OCI-LY1 (cell line): ENCODE results near the gene SMIM41.

Experiments used
- EZH2 ChIP-seq: fragments of 200-600 bp; sonication (generic), shearing (Covaris generic); IDR thresholded peaks from 2 replicates; pipeline ENCODE4 v1.8.0; 2017; ENCODE audit warnings: borderline replicate concordance, mixed run types, mild to moderate bottlenecking, antibody characterized with exemption, low read length, moderate library complexity, mixed read lengths
- TF ChIP-seq, protein P1 (sequence below): fragments of 200-600 bp; sonication (generic), shearing (Covaris generic); IDR thresholded peaks from 2 replicates; pipeline ENCODE4 v1.5.1; 2017; ENCODE audit warnings: mild to moderate bottlenecking, antibody characterized with exemption, low read length, moderate library complexity, mixed read lengths

DNA sequence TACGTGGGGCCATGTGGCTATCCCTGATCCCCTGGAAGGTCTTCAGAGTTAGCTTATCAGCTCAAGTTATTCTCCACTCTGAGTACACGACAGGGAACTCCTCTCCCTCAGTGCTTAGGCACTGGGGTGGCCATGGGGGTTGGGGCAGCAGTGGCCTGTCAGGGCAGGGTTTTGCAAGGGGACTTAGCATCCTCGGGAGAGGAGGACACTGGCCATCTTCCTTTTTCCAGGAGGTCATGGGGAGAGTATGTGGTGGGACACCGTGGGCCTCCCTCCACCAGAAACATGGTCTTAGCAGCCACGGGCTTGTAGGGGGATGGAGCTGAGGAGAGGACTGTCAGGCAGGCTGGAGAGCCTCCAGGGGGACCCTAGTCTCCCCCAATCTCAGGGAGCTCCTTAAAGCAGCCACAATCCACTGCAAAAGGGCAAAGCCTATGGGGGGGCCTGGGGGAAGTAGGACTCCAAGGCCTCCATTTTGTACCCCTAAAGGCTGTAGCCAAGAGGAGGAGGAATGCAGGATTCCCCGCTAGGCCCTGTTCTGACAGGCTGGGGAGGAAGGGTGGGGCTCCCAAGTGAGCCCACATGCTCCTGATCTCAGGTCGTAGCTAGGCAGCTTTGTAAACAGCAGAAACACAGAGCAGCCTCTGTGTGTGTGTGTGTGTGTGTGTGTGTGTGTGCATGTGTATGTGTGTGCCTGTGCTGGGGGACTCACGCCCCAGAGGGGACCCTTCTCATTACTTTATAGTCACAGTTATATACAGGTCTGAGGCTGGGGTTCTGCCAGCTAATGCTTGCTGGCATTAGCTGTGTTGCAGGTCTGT, 75.8 kb downstream of the SMIM41 start:
- TF ChIP-seq, protein P1, sequence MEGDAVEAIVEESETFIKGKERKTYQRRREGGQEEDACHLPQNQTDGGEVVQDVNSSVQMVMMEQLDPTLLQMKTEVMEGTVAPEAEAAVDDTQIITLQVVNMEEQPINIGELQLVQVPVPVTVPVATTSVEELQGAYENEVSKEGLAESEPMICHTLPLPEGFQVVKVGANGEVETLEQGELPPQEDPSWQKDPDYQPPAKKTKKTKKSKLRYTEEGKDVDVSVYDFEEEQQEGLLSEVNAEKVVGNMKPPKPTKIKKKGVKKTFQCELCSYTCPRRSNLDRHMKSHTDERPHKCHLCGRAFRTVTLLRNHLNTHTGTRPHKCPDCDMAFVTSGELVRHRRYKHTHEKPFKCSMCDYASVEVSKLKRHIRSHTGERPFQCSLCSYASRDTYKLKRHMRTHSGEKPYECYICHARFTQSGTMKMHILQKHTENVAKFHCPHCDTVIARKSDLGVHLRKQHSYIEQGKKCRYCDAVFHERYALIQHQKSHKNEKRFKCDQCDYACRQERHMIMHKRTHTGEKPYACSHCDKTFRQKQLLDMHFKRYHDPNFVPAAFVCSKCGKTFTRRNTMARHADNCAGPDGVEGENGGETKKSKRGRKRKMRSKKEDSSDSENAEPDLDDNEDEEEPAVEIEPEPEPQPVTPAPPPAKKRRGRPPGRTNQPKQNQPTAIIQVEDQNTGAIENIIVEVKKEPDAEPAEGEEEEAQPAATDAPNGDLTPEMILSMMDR, result no peak
- TF ChIP-seq EZH2, result no peak
